Activated T-helper 9 cell treated with anti-CD3 and anti-CD28 coated beads, Interleukin-2, amount 50 U/mL, for 16 hours (primary cell): ENCODE results near the gene UBE2M.
"Not testable (repeated sequence)": the region's sequence is repeated elsewhere in the genome, so short reads cannot be mapped to it uniquely, and the experiment has no call there.

ENCODE experiments used
- DNase-seq: peaks from one replicate; pipeline ENCODE4 v3.0.0-alpha.2; 2020; ENCODE audit warnings: low read depth

Gene UBE2M

DNA sequence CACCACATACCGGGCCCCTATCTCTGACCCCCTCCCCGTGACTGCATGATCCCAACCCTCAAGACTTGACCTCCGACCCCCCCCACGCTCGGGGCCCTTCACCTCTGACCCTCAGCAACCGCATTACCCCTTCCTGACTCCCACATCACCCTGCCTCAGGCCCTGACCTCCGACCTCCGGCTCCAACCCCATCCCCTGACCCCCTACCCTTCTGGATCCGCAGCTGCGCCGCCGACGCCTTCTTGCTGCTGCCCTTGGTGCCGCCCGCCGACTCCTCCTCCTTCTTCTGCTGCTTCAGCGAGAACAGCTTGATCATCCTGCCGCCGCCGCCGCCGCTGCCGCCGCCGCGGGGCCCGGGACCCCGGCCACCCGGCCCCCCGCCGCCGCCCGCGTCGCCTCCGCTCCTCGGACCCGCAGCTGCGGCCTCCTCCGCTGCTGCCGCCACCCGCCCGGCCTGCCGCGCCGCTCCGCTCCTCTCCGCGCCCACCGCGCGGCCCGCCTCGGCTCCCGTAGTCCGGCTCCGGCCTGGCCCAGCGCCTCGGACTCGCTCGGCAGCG lies at the start of gene UBE2M:
Gene UBE2M, minus strand, starts transcription at position 546 of the 557 bp plus-strand sequence. Its CDS starts 230 bp downstream, at position 316.
- peak; percentile 51 for DNase-seq

GRCh38 chr19:58607213-58607612 lies 48.8 kb upstream of the UBE2M start:
- not testable (repeated sequence) for DNase-seq

DNA sequence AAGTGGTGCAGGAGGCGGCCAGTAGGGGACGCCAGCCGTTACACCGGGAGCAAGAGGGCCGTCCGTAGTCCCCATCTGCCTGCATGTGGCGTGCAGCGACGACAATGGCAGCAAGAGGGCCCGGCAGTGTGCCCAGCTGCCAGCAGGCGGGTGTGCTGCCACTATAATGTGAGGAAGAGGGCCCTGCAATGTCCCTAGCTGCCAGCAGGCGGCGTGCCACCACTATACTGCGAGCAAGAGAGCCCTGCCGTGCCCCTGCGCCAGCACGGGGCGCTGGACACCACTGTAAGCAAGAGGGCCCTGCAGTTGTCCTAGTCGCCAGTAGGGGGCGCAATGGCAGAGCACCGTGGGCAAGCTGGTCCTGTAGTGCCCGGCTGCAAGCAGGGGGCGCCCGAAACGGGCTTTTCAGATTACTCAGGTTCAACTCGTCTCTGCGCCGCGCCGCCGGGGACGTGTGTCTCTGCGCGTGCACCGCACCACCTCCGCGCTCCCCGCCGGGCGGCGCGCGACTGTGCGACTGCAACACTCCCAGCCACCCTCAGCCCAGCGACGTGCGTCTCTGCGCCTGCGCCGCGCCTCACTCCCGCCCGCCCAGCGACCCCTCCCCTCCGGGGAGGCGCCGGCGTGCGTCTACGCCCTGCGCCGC lies 48.0 kb upstream of the UBE2M start:
- DNase-seq: not testable (repeated sequence)

GRCh38 chr19:58586133-58586765 lies 27.8 kb upstream of the UBE2M start:
- DNase-seq: no peak

DNA sequence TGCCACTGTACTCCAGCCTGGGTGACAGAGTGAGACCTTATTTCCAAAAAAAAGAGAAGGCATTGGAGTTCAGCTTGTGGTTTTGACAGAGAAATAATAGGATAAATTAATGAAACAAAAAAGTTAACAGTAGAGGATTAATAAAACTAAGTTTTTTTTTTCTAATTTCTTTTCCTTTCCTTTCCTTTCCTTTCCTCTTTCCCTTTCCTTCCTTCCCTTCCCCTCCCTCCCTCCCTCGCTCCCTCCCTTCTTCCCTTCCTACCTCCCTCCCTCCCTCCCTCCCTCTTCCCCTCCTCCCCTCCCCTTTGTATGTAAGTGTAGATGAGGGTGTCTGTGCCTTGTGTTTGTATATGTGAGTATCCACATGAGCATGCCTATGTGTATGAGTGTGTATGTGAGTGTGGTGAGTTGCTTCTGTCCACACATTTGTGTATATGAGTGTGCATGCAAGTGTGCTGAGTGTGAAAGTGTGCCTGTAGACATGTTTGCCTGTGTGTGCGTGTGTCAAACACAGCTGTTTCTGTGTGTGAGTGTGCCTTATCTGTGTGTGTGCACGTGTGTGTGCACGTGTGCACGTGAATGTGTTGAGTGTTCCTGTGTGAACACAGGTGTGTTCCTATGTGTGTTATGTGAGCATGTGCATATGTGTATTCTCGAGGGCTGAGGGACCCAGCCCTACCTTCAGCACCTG lies 27.2 kb upstream of the UBE2M start:
- DNase-seq: no peak

GRCh38 chr19:58584498-58585441 lies 26.4 kb upstream of the UBE2M start:
- no peak for DNase-seq

DNA sequence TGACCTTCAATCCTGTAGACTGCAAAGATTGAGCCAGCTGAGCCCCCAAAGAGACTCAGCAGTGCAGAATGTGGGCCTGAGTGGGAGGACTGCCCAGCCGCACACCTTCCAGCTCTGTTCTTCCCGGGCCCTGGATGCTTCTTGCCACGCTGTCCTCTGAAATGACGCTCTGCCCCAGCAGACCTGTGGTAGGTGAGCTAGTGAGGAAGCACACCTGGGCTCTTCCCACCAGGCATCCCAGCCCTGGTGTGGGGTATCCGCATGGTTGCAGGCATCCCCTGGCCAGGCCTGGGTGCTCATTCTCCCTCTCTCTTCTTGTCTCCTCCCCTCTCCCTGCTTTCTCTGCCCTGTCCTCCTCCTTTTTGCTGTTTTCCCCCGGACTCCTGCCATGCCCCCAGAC lies 24.6 kb upstream of the UBE2M start:
- DNase-seq: no peak

DNA sequence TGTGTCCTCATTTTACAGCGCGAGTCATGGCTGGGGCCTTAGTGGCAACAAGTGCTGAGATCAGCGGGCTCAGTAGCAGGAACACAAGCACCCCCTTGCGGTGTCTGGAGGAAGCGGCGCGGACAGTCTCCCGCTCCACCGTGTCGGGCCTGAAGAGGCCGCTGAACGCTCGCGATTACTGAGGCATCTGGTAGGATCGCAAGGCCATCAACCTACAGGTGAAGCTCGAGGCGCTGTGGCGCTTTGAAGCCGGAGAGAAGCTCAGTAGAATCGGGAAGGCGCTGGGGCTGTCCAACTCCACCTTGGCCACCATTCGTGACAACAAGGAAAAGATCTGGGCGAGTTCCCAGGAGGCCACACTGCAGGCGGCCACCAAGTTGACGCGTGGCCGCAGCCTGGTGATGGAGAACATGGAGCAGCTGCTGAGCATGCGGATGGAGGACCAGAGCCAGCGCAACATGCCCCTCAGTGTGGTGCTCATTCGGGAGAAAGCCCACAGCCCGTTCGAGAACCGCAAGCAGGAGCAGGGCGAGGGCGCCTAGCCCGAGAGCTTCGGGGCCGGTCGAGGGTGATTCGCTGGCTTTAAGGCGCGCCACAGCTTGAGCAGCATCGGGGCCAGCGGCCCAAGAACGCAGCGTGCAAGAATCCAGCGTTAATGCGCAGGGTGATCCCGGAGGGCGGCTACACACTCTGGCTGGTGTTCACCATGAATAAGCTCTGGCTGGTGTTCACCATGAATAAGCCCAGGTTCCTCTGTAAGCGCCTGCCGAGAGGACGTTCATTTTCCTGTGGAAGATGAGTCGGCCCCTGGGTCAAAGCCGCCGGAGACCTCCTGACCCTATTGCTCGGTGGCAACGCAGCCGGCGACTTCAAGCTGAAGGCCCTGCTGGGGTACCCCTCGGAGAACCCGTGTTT lies 23.1 kb upstream of the UBE2M start:
- peak; percentile 80 for DNase-seq

- DNase-seq: no peak
These were observed 21.2 kb upstream of the UBE2M start for GRCh38 chr19:58579473-58580142.

GRCh38 chr19:58578012-58578925 lies 19.9 kb upstream of the UBE2M start:
- no peak for DNase-seq

GRCh38 chr19:58577581-58577980 lies 19.2 kb upstream of the UBE2M start:
- DNase-seq: not testable (repeated sequence)

- peak; percentile 71 for DNase-seq
These were observed 17.0 kb upstream of the UBE2M start for GRCh38 chr19:58575183-58576041.

GRCh38 chr19:58573658-58574164 lies 15.3 kb upstream of the UBE2M start:
- no peak for DNase-seq

DNA sequence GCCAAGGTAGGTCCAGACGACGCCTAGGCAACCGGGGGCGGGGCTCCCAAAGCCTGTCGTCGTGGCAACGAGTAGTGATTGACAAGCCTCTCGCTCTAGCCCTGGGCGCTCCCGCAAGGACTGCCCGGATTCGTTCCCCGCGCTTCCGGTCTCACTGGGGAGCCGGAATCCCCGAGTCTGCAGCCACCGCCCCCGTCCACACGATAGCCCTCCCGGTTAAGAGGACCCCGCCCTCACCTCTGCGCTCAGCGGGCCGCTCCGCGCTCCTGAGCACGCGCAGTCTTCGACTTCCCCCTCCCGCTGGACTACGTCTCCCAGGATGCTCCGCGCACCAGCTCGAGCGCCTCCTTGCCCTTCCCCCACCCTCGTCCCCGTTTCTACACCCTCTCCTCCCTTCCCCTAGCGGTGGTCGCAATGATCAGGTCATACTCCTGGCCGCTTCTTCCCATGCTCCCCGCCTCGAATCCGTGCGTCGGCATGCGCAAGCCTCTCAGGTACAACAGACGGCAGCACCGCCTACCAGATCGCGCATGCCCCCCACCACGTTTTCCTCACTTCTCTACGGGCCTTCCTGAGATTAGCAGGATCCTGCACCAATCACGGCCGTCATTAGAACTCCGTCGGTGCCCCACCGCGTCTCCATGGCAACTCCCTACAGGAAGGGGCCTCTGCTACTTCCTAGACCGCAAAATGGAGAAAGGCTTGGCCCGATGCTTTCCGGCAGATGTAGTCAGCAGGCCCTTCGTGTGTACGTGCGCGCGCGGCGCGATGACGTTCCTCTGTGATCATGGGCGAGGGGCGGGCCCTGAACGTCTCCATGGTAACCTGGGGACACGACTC lies 14.6 kb upstream of the UBE2M start, which contains the start of gene MZF1:
Gene MZF1, minus strand, starts transcription at position 518 of the 840 bp plus-strand sequence. CDS start 1,946 bp downstream, outside the sequence.
- DNase-seq: peak; percentile 99

DNA sequence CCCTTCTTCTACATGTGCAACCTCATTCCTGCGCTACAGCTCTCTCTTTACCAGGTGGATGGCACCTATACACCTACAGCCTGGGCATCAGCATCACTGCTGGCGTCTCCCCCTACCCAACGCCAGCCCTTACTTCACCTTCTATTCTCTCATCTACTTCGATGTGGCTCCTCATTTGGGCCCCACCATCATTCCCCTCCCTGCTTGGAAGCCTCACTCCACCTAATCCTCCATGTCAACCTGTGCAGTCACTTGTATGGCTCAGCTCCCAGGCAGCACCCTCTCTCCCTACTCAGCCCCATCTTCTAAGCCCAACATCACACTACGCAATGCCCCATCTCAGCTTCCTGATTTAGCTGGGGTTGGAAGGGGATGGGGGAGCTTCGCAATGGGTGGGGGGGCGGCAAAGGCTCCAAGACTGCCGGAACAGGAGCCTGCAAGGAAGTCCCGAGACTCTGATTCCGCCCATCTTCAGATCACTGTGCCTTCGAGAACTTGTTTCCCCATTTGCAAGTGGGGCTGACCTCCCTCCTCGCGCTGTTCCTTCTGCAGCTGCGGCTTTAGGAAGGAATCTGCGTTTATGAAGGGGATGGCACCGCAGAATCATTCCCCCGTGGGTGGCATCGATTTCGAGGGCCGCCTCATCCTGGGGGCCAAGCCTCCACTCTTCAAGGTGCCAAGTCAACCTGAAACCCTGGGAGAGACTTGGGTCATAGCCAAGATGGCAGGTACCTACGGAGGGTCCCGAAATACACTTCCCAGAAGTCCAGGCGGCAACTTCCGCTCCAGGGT lies 13.8 kb upstream of the UBE2M start:
- DNase-seq: no peak

GRCh38 chr19:58571575-58571947 lies 13.2 kb upstream of the UBE2M start:
- no peak for DNase-seq
